ENCODE results near the gene CD70.

- no peak for TF ChIP-seq CTCF (IDR thresholded peaks at IDR 0.05; ENCODE audit: extremely low read depth in 1 of 2, insufficient read depth in 1 of 2, low read depth in 1 of 2, low read length in 2 of 2)
- no peak for TF ChIP-seq POLR2A (IDR thresholded peaks at IDR 0.05; ENCODE audit: low read depth, low read length)
- no peak for TF ChIP-seq POLR2AphosphoS5 (IDR thresholded peaks at IDR 0.05; ENCODE audit: insufficient read depth, low read depth, low read length)
- TF ChIP-seq JUN (IDR thresholded peaks at IDR 0.05; ENCODE audit: borderline replicate concordance, insufficient read depth, insufficient read length, low read depth), result no peak
- TF ChIP-seq MAX (IDR thresholded peaks at IDR 0.05; ENCODE audit: insufficient read depth, insufficient read length), result no peak
- TF ChIP-seq EZH2 (IDR thresholded peaks at IDR 0.05; ENCODE audit: borderline replicate concordance, low read depth, low read length, severe bottlenecking), result no peak
Observed at GRCh38 chr19:6539514-6539913, 51.4 kb downstream of the CD70 start.
